ENCODE results near the gene PLCH1.
A peak's percentile ranks its signal among the peaks of the same experiment; 100 is the strongest.
"Not testable (repeated sequence)": the region's sequence is repeated elsewhere in the genome, so short reads cannot be mapped to it uniquely, and the experiment has no call there.

PLCH1 gene

DNA sequence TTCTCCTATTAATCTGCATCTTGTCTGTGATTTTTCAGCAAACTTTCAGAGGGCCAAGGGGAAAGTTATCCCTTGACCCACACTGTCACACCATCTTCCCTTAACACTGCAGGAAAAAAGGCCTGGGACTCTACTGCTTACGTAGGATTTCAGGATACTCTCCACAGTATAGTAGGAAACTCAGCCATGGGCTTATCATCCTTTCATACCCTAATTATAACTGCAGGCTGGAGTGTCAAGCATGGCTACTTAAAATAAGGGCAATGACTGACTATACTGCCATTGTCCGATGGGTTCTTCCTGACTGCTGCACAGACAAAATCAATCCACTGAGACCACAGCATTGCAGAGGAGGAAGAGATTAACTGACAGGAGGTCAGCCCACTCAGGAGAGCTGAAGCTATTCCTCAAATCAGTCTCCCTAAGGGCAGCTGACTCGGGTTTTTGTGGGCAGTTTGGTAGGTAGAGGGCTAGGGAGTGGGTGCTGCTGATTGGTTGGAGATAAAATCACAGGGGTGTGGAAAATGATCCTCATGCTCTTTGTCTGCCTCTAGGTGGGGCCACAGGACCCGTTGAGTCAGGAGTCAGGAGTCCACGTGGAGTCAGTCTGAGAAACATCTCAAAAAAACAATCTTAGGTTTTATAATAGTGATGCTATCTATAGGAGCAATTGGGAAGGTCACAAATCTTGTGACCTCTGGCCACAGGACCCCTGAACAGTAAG, 333.2 kb downstream of the PLCH1 start:
- DNase-seq, result no peak

DNA sequence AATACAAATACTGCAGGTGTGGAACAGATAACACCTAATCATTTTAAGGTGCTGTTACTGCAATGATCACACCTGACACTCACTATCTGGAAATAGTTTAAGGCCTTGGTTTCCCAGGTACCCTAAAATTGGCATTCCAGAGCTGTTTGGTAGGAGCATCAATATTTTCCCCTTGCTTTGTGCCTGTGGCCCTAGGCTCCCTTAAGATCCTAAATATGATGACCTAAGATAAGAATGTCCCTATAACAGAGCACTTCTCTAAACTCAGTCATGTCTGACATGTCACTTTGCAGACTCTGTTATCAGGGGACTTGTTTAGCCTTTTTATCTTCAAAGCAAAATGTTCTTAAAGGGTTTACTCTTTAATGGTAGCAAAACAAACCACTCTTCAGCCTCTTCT, 335.5 kb downstream of the PLCH1 start:
- DNase-seq, result no peak

DNA sequence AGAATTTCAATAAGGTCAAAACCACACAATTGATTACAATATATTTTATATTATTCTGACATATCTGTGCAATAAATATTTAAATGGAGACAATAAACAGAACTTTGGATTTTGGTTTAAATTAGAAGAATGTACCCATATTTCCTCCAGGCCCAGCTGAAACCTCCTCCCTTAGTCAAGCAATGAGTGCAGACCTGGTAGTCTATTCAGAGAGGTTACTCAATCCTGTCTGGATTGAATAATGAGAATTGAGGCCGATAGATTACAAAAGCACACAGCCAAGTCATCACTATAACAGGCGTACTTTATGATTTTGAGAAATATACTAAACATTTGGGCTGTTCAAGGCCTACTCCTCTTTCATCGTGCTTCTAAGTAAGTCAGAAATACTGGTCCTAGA, 336.9 kb downstream of the PLCH1 start:
- no peak for DNase-seq

DNA sequence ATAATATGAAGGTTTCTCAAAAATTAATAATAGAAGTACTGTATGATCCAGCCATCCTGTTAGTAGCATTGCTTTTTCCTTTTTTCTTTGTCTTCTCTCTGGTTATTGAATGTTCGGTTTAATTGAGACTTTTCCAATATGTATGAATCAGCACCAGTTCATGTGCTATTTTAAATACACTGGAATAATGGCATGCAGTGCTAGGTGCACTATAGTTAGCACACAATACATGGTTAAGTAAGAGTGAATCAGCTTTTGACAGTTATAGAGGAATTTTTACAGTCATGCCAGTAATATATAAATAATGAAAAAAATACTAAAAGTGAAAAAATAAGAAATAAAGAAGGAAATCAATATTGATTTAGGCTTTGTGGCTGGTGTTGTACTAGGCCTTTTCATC, 337.5 kb downstream of the PLCH1 start:
- DNase-seq, result no peak

DNA sequence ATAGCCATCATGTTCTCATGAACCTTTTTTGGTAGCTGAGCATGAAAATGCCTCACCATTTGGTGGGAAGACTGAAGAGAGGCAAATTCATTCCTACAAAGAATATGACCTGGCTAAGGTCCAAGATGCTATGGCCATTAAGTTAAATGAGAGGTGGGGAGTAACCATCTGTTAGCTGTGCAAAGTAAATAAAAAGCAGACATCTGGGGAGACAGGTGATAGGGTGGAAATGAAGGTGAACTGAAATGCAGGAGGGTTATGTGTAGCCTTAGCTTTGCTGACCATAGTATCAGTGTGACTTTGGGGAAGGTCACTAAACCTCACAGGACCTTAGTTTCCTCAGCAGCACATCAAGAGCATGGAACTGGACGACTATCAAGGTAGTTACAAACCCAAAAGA, 340.4 kb downstream of the PLCH1 start:
- DNase-seq, result no peak

DNA sequence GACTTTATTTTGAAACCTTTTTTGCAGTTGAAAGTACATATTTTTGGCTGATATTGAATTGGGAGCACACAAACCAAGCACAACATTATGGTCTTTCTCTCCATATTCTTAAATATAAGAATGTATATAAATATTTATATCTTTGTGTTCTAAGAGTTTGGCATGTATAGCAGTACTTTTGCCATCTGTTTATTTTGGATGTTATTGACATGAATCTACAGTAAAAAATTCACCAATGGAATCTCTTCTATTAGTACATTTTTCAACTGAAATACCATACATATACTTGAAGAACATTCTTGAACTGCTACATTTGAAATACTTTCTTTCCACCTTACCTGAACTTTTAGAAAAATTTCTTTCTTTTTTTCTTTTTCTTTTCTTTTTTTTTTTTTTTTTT, 342.2 kb downstream of the PLCH1 start:
- DNase-seq, result no peak

DNA sequence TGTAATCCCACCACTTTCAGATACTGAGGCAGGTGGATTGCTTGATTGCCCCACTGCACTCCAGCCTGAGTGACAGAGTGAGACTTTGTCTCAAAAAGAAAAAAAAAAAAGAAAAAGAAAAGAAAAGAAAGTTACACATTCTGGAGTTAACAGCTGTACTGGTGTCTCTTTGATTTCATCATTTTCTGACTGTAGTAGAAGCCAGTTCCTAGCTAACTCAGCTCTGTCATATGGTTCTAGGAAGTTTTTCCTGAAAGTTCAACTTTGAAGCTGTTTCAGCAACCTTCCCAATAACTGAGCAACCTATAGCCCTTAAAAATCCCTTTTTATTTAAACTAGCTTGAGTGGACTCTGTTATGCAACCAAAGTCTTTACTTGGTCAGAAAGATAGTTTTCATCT, 346.8 kb downstream of the PLCH1 start:
- no peak for DNase-seq

DNA sequence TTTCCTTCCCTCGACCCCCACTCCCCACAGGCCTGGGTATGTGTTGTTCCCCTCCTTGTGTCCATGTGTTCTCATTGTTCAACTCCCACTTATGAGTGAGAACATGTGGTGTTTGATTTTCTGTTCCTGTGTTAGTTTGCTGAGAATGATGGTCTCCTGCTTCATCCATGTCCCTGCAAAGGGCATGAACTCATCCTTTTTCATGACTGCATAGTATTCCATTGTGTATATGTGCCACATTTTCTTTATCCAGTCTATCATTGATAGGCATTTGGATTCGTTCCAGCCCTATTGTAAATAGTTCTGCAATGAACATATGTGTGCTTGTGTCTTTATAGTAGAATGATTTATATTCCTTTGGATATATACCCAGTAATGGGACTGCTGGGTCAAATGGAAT, 350.0 kb downstream of the PLCH1 start:
- DNase-seq, result not testable (repeated sequence)

DNA sequence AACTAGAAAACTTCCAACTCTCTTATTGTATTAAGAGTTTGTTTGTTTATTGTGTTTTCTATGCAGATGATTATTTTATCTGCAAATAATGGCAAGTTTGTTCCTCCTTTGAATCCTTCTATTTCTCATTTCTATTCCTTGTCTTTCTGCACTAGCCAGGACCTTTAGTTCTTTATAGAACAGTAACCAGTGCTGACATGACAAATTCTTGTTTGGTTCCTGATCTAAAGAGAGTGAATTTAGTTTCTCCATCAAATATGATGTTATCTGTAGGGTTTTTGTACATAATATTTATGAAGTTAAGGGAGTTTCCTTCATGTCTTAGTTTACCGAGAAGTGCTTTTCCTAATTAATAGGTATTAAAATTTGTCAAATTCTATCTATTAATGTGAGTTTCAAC, 350.6 kb downstream of the PLCH1 start:
- no peak for DNase-seq

DNA sequence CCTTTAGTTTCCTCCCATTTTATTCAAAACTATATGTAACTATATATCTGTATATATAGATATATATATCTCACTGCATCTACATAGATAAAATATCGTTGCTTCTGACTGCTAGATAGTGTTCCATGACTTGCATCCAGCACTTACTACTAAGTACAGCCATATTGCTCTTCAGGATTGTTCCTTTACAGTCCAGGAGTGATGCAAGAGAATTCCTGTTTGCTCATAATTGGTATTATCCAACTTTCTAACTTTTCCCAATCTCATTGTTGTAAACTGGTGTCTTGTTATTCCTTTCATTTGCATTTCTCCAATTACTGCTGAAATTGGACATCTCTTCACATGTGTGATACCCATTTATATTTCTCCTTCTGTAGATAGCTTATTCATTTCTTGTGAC, 351.6 kb downstream of the PLCH1 start:
- no peak for DNase-seq

DNA sequence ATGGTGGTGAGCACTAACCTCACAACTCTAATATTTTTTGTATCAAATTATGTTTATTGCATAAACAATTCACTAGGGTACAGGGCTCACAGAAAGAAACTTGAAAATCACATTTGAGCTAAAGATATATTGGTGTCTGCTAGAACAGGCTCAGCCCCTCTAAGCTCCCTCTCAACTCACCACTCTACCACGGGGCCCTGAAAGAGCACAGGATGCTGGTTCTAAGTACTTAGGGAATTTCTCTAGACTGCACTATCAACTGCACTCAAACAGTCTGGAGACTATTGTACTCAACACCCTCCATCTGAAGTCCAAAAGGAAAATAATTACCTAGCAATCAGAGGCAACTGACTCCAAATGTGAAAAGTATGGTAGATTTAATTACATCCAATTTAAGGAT, 352.7 kb downstream of the PLCH1 start:
- DNase-seq, result no peak

DNA sequence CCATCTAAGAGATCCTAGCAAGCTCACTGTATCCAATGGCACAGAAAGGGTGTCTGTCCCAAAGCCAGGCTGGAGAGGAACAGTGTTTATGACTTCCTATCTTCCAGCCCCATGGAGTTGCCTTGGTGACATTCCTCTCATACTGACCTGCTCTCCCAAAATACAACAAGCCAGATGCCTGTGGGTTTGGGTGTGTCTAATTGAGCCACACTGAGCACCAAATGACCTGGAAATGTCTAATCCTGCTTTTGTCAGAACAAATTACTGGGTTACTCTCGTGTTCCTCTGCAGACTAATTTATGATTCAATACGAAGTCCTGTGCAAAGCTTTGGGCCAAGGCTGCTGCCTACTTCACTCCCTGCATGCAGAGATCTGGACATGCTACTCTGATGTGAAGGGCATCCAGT, 353.3 kb downstream of the PLCH1 start:
- DNase-seq, result no peak

DNA sequence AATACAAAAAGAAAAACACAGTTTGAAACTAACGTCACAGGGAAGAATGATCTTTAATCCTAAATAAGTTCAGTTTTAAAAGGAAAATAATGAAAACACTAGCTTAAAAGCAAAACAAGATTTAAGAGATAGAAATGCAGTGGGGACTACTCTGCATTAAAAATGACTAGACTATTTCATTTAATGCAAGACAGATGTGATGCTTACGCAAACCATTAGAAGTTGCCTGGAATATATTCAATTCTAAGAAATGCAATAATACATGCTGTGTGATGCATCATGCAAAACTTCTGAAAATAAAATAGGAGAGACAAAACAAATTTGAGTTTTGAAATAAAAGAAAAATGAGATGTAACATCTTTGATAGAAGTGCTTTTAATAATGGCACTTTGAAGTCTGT, 353.8 kb downstream of the PLCH1 start:
- DNase-seq, result no peak

DNA sequence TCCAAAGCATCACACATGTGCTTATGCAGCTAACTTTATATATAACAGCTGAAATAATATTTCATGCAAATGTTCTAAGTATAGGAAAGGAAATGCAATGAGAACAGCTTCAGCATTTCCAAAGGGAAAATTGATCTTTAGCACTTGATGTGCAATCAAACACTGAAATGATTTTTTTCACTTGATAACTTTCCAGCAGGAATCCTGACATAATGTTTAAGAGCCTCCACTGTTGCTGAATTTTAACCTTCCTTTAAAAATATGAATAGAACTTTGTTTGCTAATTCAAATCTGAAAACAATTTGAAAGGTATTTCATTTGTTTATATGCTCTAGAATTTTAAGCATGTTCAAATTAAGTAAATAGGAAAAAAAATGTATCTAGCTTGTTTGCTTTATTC, 354.5 kb downstream of the PLCH1 start:
- no peak for DNase-seq

DNA sequence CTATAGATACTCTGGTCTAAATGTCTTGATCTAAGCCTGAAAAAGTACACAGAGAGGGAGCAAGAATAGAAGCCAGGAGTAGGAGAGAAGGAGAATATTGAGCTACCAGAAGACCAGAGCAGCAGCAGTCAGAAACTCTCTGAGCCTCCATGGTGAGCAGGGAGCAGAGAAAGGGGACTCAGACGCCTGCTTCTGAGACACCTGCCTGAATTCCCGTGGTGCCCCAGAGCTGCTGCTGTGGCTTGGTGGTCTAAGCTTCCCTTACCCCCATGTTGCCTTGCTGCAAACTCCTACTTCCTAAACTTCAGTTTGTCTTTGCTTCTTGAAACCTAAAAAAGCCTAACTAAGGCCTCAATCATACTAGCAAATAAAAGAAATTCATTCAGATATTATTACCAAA, 356.5 kb downstream of the PLCH1 start:
- DNase-seq, result no peak

DNA sequence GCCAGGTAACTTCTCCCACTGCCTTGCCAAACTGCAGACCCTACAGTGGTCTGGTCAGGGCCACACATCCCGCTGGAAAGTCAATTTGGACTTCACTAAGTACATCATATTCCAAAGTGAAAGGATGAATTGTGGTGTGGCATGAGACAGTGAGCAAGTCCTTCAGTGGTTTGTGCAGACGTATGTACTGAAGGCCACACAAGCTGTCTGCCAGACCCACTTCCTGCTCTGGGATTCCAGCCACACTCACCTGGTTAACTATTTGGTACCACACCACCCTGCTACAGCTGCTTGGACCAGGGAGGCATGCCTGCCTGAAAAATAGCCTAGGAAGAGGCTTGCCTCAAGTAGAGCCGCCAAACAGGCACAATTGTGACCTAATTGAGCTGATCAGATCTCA, 357.3 kb downstream of the PLCH1 start:
- no peak for DNase-seq

DNA sequence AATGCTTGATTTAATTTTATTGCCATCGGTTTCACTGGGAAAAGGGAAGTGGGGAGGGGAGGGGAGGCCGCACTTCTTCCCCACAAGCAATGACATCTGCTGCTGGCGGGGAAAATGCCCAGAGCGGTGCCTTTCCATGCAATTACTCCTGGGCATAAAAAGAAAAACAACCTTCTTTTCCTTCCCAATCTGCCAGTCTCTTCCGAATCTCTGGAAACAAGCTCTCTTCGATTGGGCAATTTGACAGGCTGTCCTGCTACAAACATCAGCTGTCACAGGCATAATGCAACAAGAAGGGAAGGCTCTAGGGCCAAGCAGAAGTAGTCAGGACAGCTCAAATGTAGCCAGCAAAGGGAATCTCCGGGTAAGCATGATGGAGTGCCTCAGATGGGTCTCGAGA, 358.0 kb downstream of the PLCH1 start:
- DNase-seq, result no peak

DNA sequence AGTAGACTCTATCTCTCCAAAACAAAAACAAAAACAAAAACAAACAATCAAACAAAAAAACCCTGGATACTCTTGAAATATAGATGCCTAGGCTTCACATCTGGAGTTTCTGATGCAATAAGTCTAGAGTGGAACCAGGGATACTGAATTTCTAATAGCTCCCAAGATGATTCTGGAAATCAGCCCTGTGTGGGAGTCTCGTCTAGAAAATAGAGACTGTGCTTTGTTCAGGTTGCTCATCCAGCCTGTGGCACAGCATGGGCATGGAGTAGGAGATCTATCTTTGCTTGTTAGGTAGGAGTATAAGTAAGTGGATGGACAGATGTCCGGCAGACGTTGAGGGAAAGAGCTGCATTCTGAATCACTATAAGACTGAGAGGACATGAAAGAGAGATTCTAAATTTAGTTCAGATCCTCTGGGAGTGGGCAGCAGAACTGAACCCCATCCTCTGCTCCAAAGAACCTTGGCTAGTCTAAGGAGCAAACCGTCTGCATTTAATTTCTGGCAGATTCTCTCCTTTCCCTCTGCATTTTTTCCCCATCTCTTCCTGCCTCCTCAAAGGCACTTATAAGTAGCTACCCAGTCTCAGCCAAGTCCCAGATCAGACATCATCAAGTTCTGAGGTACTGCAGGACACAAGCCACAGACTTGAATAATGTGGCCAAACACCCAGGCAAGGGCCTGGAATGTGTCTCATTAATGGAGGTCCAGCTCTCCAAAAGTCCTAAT, 358.8 kb downstream of the PLCH1 start:
- no peak for DNase-seq

DNA sequence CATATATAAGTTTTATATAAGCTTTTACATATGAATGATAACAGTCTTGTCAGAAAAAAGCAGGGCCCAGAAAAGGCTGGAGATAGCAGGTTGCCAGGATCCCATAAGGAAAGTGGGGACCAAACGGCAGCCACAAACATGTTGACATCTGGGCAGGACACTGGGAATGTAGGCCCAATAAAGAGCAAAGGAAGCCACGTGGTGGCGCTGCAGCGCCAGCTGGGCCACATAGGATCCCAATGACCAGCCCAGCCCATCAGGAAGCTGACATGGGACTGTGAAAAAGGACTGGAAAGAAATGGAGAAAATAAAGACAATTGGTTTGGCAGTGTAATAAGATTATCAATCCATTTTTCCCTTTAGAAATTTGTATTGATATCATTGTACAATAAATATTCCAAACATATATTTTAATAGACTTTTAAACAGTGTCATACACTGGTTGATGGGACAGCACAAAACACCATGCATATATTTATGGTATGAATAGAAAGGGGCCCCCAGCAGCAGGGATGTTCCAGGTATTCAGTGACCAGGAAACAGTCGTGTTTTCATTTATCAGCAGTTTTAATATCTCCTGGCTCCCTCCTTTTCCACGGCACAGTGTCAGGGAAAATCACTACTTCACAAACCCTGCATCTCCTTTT, 362.4 kb downstream of the PLCH1 start:
- peak; percentile 76 for DNase-seq

DNA sequence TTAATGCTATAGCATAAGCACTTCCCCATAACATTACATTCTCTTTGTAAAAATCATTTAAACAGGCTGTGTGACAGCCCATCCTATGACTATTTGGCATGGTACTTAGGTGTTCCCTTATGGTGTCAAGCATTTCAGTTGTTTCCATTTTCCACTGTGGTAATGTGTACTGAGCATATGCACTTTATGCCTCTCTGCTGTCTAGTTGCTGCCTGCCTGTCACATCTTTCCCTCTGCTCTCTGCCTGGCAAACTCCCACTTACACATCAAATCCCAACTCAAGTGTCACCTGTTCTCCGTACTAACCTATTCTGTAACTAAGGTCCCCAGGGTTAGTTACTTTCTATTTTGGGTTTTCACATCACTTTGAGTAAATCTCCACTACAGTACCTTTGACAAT, 367.0 kb downstream of the PLCH1 start:
- DNase-seq, result no peak

DNA sequence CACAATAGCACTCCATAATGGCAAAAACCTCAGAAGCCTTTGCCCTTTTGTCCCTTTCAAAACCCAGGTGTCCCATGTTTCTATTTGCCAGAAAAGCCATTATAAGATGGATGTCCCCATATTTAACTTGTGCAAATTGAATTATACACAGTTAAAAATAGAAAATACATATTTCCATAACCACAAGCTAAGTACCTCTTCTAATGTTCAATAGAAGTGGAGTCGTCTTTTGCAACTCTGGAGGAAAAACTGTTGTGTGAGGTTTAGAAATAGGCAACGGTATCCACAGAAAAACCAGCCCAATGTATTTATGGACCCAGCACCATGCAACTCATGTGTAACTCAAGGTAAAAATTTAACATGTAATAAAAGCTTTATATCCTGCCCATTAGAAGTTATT, 367.8 kb downstream of the PLCH1 start:
- no peak for DNase-seq

DNA sequence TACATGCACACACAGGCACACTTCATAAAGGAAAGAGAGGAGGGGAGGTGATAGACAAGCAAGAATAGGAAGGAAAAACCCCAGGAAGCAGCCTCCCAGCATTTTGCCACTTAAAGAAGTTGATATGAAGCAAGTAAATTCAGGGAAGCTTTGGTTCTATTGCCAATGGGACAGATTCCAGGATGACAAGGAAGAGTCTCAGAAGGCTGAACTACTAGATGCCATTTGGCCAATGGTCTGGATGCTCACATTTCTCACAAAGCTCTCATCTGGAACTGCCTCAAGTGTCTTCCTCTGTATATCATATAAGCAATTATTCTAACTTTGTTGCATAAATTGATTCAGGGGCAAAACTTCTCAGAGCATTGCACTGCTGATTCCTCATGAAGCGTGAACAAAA, 372.6 kb downstream of the PLCH1 start:
- no peak for DNase-seq

DNA sequence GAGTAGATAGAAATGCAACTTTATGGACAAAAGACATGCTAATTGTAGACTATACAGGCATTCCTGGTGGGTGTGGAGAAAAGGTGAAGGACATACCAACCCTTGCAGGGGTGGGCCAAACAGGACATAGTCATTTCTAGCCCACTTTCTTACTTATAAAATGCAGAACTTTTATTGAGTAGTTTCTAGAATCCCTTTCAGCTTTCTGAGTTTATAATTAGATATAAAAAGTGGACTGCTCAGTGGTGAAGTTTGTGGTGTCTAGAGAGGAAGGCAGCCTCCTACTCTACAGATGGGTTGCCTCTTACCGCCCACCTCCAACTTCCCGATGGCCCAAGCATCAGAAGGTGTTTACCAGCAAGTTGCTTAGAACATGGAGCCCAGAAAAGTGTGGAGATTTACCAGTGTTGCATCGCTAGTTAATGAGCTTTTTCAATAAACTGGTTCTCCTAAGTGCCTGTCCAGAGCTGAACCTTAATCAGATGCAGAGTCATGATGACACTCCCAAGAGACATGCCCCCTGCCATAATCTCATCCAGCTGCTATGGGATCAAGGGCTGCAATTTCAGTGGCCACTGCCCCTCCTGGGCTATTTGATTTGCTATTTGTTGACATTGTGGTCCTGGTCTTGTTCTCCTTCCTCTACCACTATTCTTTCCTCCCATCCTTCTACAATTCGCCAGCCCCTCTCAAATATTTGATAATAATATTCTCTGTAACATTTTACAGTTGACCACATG, 373.9 kb downstream of the PLCH1 start:
- DNase-seq, result no peak

DNA sequence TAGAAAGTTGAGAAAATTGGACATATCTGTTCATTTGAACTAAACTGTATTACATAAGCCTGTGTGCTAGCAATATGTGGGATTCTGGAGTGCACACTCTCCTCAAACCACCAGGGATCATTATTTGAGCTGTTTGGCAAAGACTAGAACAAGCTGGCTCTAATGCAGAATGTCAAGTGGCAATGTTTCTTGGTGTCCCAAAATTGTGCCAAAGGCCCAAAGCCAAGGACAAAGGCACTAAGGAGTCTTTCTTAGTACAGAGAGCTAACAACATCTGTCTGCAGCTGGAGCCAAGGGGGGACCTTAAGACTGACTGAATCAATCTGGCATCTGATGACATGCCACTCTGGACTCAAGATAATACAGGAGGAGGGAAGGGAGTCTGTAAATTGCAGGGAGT, 374.7 kb downstream of the PLCH1 start:
- DNase-seq, result peak; percentile 52
